Mesenchymal stem cell (in vitro differentiated cells and primary cell): ENCODE results near the gene POU3F3.

Source experiments
- DNase-seq: peaks from one replicate; pipeline ENCODE4 v3.0.0-alpha.2; 2013
- H2AFZ ChIP-seq: one replicate; pipeline ENCODE4 v1.6.1; 2013; ENCODE audit warnings: low read depth, mild to moderate bottlenecking, control low read depth, inconsistent platforms, low read length, moderate library complexity
- H2AK5ac ChIP-seq: 2 replicates; pipeline ENCODE4 v1.6.1; 2013; ENCODE audit warnings: low read length, moderate library complexity, mild to moderate bottlenecking, inconsistent platforms; ENCODE audit not compliant: severe bottlenecking
- H2BK120ac ChIP-seq: one replicate; pipeline ENCODE4 v1.6.1; 2013; ENCODE audit warnings: low read depth, mild to moderate bottlenecking, inconsistent platforms, low read length, moderate library complexity
- H2BK12ac ChIP-seq, 2 experiments: one replicate each; pipeline ENCODE4 v1.6.1; 2013; ENCODE audit warnings: inconsistent platforms in 2 of 2, low read length in 2 of 2, mild to moderate bottlenecking in 2 of 2, moderate library complexity in 2 of 2, control low read depth in 1 of 2
- H2BK15ac ChIP-seq: one replicate; pipeline ENCODE4 v1.6.1; 2013; ENCODE audit warnings: mild to moderate bottlenecking, low read depth, inconsistent platforms; ENCODE audit not compliant: poor library complexity, severe bottlenecking
- H2BK5ac ChIP-seq: 2 replicates; pipeline ENCODE4 v1.6.1; 2013; ENCODE audit warnings: low read depth, mild to moderate bottlenecking, low read length, control low read depth, inconsistent platforms; ENCODE audit not compliant: poor library complexity, severe bottlenecking
- H3K14ac ChIP-seq, 2 experiments: one replicate each; pipeline ENCODE4 v1.6.1; 2013; ENCODE audit warnings: inconsistent platforms in 2 of 2, low read length in 2 of 2, control low read depth in 1 of 2, mild to moderate bottlenecking in 1 of 2, moderate library complexity in 1 of 2
- H3K18ac ChIP-seq, 2 experiments: one replicate each; pipeline ENCODE4 v1.6.1; 2013; ENCODE audit warnings: inconsistent platforms in 2 of 2, low read length in 2 of 2, control low read depth in 1 of 2, low read depth in 1 of 2, mild to moderate bottlenecking in 1 of 2
- H3K23ac ChIP-seq, 2 experiments: one replicate each; pipeline ENCODE4 v1.6.1; 2013; ENCODE audit warnings: inconsistent platforms in 2 of 2, low read length in 2 of 2, mild to moderate bottlenecking in 2 of 2, moderate library complexity in 2 of 2, control low read depth in 1 of 2
- H3K27ac ChIP-seq: 2 replicates; pipeline ENCODE4 v1.5.1; 2013; ENCODE audit warnings: mild to moderate bottlenecking, moderate library complexity, low read length, control low read depth, inconsistent platforms; ENCODE audit not compliant: poor library complexity, severe bottlenecking
- H3K27me3 ChIP-seq, 2 experiments: 2 replicates each; pipeline versions ENCODE4 v1.6.1 to v1.7.0; 2013; ENCODE audit warnings: low read length in 2 of 2, mild to moderate bottlenecking in 2 of 2, moderate library complexity in 2 of 2, control low read depth in 1 of 2, inconsistent platforms in 1 of 2; ENCODE audit not compliant: control insufficient read depth in 1 of 2, insufficient read depth in 1 of 2
- H3K36me3 ChIP-seq, 2 experiments: 2 replicates each; pipeline versions ENCODE4 v1.6.1 to v1.7.0; 2013; ENCODE audit warnings: low read length in 2 of 2, control low read depth in 1 of 2, inconsistent platforms in 1 of 2, low read depth in 1 of 2, mild to moderate bottlenecking in 1 of 2; ENCODE audit not compliant: insufficient read depth in 2 of 2, control insufficient read depth in 1 of 2
- H3K4ac ChIP-seq, 2 experiments: one replicate each; pipeline ENCODE4 v1.6.1; 2013; ENCODE audit warnings: inconsistent platforms in 2 of 2, low read length in 2 of 2, mild to moderate bottlenecking in 2 of 2, moderate library complexity in 2 of 2, control low read depth in 1 of 2, low read depth in 1 of 2
- H3K4me1 ChIP-seq: 2 replicates; pipeline ENCODE4 v1.6.1; 2013; ENCODE audit warnings: low read depth, low read length, control low read depth; ENCODE audit not compliant: control insufficient read depth, insufficient read depth
- H3K4me2 ChIP-seq: 2 replicates; pipeline ENCODE4 v1.6.1; 2013; ENCODE audit warnings: low read length, mild to moderate bottlenecking, inconsistent platforms; ENCODE audit not compliant: poor library complexity, severe bottlenecking
- H3K4me3 ChIP-seq, 2 experiments: 2 replicates each; pipeline versions ENCODE4 v1.5.1 to v1.7.0; 2013; ENCODE audit warnings: low read length in 2 of 2, mild to moderate bottlenecking in 2 of 2, control low read depth in 1 of 2, low read depth in 1 of 2; ENCODE audit not compliant: insufficient read depth in 1 of 2
- H3K79me1 ChIP-seq: replicated peaks from 2 replicates; pipeline ENCODE4 v1.6.1; 2013; ENCODE audit warnings: mild to moderate bottlenecking, control low read depth, low read length, inconsistent platforms; ENCODE audit not compliant: poor library complexity, severe bottlenecking
- H3K9ac ChIP-seq: 2 replicates; pipeline ENCODE4 v1.7.0; 2013; ENCODE audit warnings: mild to moderate bottlenecking, low read length, moderate library complexity
- H3K9me3 ChIP-seq: 2 replicates; pipeline ENCODE4 v1.7.0; 2013; ENCODE audit warnings: mild to moderate bottlenecking, low read length; ENCODE audit not compliant: control insufficient read depth
- H4K8ac ChIP-seq: one replicate; pipeline ENCODE4 v1.6.1; 2013; ENCODE audit warnings: inconsistent platforms, mild to moderate bottlenecking, low read length, moderate library complexity
- H4K91ac ChIP-seq: one replicate; pipeline ENCODE4 v1.6.1; 2013; ENCODE audit warnings: mild to moderate bottlenecking, low read length, inconsistent platforms
- WGBS: methylation state at CpG from one replicate; pipeline ENCODE4 v1.1.7; 2013; ENCODE audit warnings: mixed read lengths; 5-methylcytosine and 5-hydroxymethylcytosine counted together

The POU3F3 gene

GRCh38 chr2:104872866-104873688 lies 19.2 kb downstream of the POU3F3 start:
- H2BK15ac ChIP-seq = no peak overlapping the region
- peaks cover 78 to 83% of the 10 kb centered on the region in 2 experiments for H3K27me3 ChIP-seq
- peak overlapping the region; percentile 53 for H2AFZ ChIP-seq
- no peak overlapping the region for H3K18ac ChIP-seq
- no peak overlapping the region for H2BK5ac ChIP-seq
- peak; percentile 56 for DNase-seq
- peaks cover 14% of the 10 kb centered on the region for H3K4me1 ChIP-seq
- 3% methylated on average over 39 of the region's 63 CpGs for WGBS
- H2BK120ac ChIP-seq = no peak overlapping the region
- H4K91ac ChIP-seq = no peak overlapping the region
- no peak overlapping the region for H3K4ac ChIP-seq
- no peaks in the 10 kb centered on the region for H3K79me1 ChIP-seq
- H4K8ac ChIP-seq = no peak overlapping the region
- H3K4me3 ChIP-seq = peak overlapping the region; percentile 76
- H3K27ac ChIP-seq = no peak overlapping the region
- H3K4me2 ChIP-seq = peak overlapping the region; percentile 93
- H3K9me3 ChIP-seq = no peaks in the 10 kb centered on the region
- no peak overlapping the region for H2BK12ac ChIP-seq
- no peak overlapping the region for H3K23ac ChIP-seq
- H3K14ac ChIP-seq = no peak overlapping the region
- no peak overlapping the region for H3K9ac ChIP-seq
- no peak overlapping the region for H2AK5ac ChIP-seq
- no peaks in the 10 kb centered on the region for H3K36me3 ChIP-seq

- WGBS = 6% methylated on average over 17 of the region's 17 CpGs
- H2BK120ac ChIP-seq = no peak overlapping the region
- H3K27me3 ChIP-seq = peaks cover 77 to 78% of the 10 kb centered on the region in 2 experiments
- H2AFZ ChIP-seq = no peak overlapping the region
- H4K8ac ChIP-seq = no peak overlapping the region
- peak overlapping the region in 1 of 2 experiments; percentile 76 for H3K4me3 ChIP-seq
- peak overlapping the region; percentile 93 for H3K4me2 ChIP-seq
- no peak overlapping the region for H2BK5ac ChIP-seq
- peaks cover 14% of the 10 kb centered on the region for H3K4me1 ChIP-seq
- DNase-seq = no peak
- H3K36me3 ChIP-seq = no peaks in the 10 kb centered on the region
- no peak overlapping the region for H3K18ac ChIP-seq
- H2BK15ac ChIP-seq = no peak overlapping the region
- H3K27ac ChIP-seq = no peak overlapping the region
- H2BK12ac ChIP-seq = no peak overlapping the region
- H3K14ac ChIP-seq = no peak overlapping the region
- H4K91ac ChIP-seq = no peak overlapping the region
- no peak overlapping the region for H3K4ac ChIP-seq
- no peaks in the 10 kb centered on the region for H3K79me1 ChIP-seq
- no peak overlapping the region for H3K9ac ChIP-seq
- no peaks in the 10 kb centered on the region for H3K9me3 ChIP-seq
- no peak overlapping the region for H2AK5ac ChIP-seq
- H3K23ac ChIP-seq = no peak overlapping the region
Observed at GRCh38 chr2:104873689-104874054, 19.8 kb downstream of the POU3F3 start.

GRCh38 chr2:104874230-104874629 lies 20.3 kb downstream of the POU3F3 start:
- Histone ChIP-seq H2BK120ac (no peak overlapping the region), H3K27me3 (peaks cover 72 to 77% of the 10 kb centered on the region in 2 experiments), H3K4me3 (no peak overlapping the region), H3K18ac (no peak overlapping the region), H3K9ac (no peak overlapping the region), H3K27ac (no peak overlapping the region), H3K23ac (no peak overlapping the region), H3K4me1 (peaks cover 14% of the 10 kb centered on the region), H2BK12ac (no peak overlapping the region), H3K4ac (no peak overlapping the region), H3K36me3 (no peaks in the 10 kb centered on the region), H3K14ac (no peak overlapping the region), H4K91ac (no peak overlapping the region), H2AK5ac (no peak overlapping the region), H2BK5ac (no peak overlapping the region), H3K4me2 (no peak overlapping the region), H4K8ac (no peak overlapping the region), H2BK15ac (no peak overlapping the region), H2AFZ (no peak overlapping the region), H3K9me3 (no peaks in the 10 kb centered on the region), H3K79me1 (no peaks in the 10 kb centered on the region)
- WGBS = 54% methylated on average over 6 of the region's 6 CpGs
- no peak for DNase-seq

GRCh38 chr2:104875262-104875661 lies 21.3 kb downstream of the POU3F3 start:
- H3K4me3 ChIP-seq = no peak overlapping the region
- H3K23ac ChIP-seq = no peak overlapping the region
- no peak overlapping the region for H2AK5ac ChIP-seq
- H2BK12ac ChIP-seq = no peak overlapping the region
- no peak overlapping the region for H3K14ac ChIP-seq
- no peak overlapping the region for H3K4me2 ChIP-seq
- no peak overlapping the region for H3K27ac ChIP-seq
- H2BK120ac ChIP-seq = no peak overlapping the region
- no peak overlapping the region for H4K8ac ChIP-seq
- H2BK5ac ChIP-seq = no peak overlapping the region
- H3K79me1 ChIP-seq = no peaks in the 10 kb centered on the region
- H3K4ac ChIP-seq = no peak overlapping the region
- no peak overlapping the region for H3K18ac ChIP-seq
- peaks cover 64 to 76% of the 10 kb centered on the region in 2 experiments for H3K27me3 ChIP-seq
- H2BK15ac ChIP-seq = no peak overlapping the region
- no peaks in the 10 kb centered on the region for H3K9me3 ChIP-seq
- no peak overlapping the region for H2AFZ ChIP-seq
- H3K9ac ChIP-seq = no peak overlapping the region
- no peak overlapping the region for H4K91ac ChIP-seq
- no peaks in the 10 kb centered on the region for H3K36me3 ChIP-seq
- H3K4me1 ChIP-seq = peaks cover 14% of the 10 kb centered on the region
- 60% methylated on average over 1 of the region's 1 CpG for WGBS
- DNase-seq = no peak
